ENCODE measurements around the gene TEX11. TPM values are rescaled to one million over a fixed set of nuclear protein-coding genes. Genes with fewer than 3 reads are reported as not detected.
"Not testable (repeated sequence)": the region's sequence is repeated elsewhere in the genome, so short reads cannot be mapped to it uniquely, and the experiment has no call there.

TEX11 gene
- polyA plus RNA-seq, 1 of the 3 experiments (the other 2 are of a cell fraction): not detected

DNA sequence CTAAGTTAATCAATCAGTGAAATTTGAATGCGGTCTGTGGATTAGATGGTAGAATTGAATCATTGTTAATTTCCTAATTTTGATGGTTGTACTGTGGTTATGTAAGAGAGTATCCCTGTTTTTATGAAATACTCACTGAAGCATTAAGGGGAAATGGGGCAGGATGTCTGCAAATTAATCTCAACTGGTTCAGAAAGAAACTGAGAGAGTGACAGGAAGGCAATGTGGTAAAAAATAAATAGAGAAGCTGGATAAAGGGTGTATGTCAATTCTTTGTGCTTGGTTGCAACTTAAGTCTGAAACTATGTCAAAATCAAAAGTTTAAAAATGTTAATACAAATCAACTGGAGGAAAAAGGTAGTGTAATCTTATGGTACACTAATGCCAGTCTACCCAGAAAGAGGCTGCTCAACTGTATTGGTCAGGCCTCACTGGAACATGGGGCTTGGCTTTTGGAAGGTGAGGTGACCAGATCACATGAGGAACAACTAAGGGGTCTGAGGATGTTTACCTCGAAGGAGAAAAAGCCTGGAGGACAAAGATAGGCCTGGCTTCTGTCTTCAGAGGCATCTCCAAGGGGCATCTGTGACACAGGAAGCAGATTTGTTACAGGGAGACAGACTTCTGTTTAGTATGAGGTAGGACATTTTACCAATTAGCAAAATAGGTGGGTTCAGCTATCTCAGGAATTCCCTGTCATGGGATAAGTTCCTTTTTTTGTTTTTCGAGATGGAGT, 380.7 kb downstream of the TEX11 start (continued):
- TF ChIP-seq USF2 (IDR thresholded peaks at IDR 0.05; ENCODE audit: borderline replicate concordance, low read depth, low read length) (no peak), YY1 (IDR thresholded peaks at IDR 0.05; ENCODE audit: low read depth) (no peak)

DNA sequence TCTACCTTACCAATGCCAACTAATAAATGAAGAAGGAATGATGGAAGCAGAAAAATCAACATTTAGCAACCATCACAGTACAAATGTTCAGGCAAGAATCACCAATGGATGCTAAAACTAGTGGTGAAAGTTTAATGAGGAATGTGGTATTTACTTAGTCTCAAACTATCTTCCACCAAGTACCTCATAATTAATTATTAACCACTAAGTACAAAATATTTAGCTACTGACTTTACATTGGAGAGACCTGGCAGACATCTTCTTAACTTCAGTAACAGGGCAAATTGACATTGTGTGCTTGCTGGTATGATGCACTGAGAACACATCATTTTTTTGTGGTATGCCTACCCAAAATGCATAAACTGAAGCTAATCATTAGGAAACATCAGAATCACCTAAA, 381.5 kb downstream of the TEX11 start:
- DNase-seq: no peak
- Histone ChIP-seq H3K27me3 (ENCODE audit: insufficient read depth) (peaks cover 46% of the 10 kb centered on the region), H2AFZ (ENCODE audit: low read depth) (no peak overlapping the region), H4K20me1 (ENCODE audit: insufficient read depth) (no peaks in the 10 kb centered on the region), H3K4me2 (no peak overlapping the region), H3F3A (replicated peaks; ENCODE audit: insufficient read depth) (no peaks in the 10 kb centered on the region), H3K79me2 (ENCODE audit: insufficient read depth) (no peaks in the 10 kb centered on the region), H3K9me2 (no peaks in the 10 kb centered on the region), H3K36me3 (replicated peaks in 1 of 2; ENCODE audit: control insufficient read depth in 1 of 2, insufficient read depth in 2 of 2, low read length in 1 of 2) (no peaks in the 10 kb centered on the region), H3K4me1 (ENCODE audit: control insufficient read depth in 1 of 2, insufficient read depth in 2 of 2, low read depth in 1 of 2, low read length in 1 of 2) (no peaks in the 10 kb centered on the region), H3K9ac (no peak overlapping the region), H3K27ac (ENCODE audit: low read depth in 2 of 2, low read length in 1 of 2) (no peak overlapping the region), H3K4me3 (ENCODE audit: low read depth in 2 of 2, low read length in 1 of 2) (no peak overlapping the region), H3K9me3 (no peaks in the 10 kb centered on the region)
- TF ChIP-seq RXRA (IDR thresholded peaks at IDR 0.05; ENCODE audit: borderline replicate concordance, low read depth): no peak
- ChIA-PET CTCF (no interaction called here), POLR2A (no interaction called here)

DNA sequence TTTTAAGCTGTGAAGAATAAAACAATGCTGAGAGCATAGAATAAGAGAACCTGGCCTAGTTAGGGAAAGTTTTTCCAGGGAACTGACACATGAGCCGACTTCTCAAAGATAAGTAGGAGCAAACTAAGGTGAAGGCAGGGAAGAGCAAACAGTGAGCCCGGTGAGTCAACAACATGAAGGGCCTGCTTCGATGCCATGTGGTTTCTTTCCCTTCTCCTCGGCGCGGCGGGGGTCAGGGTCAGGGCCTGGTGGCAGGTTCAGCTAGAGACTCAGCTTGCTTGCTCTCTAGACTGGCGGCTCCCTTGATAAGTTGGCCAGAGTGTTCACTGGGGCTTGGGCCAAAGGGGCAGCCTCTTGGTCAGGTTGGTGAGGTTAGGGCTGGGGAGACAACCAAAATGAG, 382.8 kb downstream of the TEX11 start:
- Histone ChIP-seq H4K20me1 (ENCODE audit: insufficient read depth) (no peaks in the 10 kb centered on the region), H3K4me1 (ENCODE audit: control insufficient read depth in 1 of 2, insufficient read depth in 2 of 2, low read depth in 1 of 2, low read length in 1 of 2) (no peaks in the 10 kb centered on the region), H3K9me3 (no peaks in the 10 kb centered on the region), H3F3A (replicated peaks; ENCODE audit: insufficient read depth) (no peaks in the 10 kb centered on the region), H3K79me2 (ENCODE audit: insufficient read depth) (no peaks in the 10 kb centered on the region), H3K36me3 (replicated peaks in 1 of 2; ENCODE audit: control insufficient read depth in 1 of 2, insufficient read depth in 2 of 2, low read length in 1 of 2) (no peaks in the 10 kb centered on the region), H3K9me2 (no peaks in the 10 kb centered on the region), H3K4me2 (no peak overlapping the region), H3K27me3 (ENCODE audit: insufficient read depth) (peaks cover 41% of the 10 kb centered on the region), H3K27ac (ENCODE audit: low read depth in 2 of 2, low read length in 1 of 2) (no peak overlapping the region), H3K9ac (no peak overlapping the region), H2AFZ (ENCODE audit: low read depth) (no peak overlapping the region), H3K4me3 (ENCODE audit: low read depth in 2 of 2, low read length in 1 of 2) (no peak overlapping the region)
- DNase-seq: no peak
- TF ChIP-seq MEF2A (IDR thresholded peaks at IDR 0.05; ENCODE audit: borderline replicate concordance, low read depth) (no peak), MAX (IDR thresholded peaks at IDR 0.05; ENCODE audit: low read depth) (no peak), POLR2AphosphoS5 (IDR thresholded peaks at IDR 0.05; ENCODE audit: low read depth, low read length) (no peak), YY1 (IDR thresholded peaks at IDR 0.05; ENCODE audit: low read depth) (no peak), CHD2 (IDR thresholded peaks at IDR 0.05; ENCODE audit: low read length, partially characterized antibody) (no peak)
- TF ChIP-seq, protein P1, sequence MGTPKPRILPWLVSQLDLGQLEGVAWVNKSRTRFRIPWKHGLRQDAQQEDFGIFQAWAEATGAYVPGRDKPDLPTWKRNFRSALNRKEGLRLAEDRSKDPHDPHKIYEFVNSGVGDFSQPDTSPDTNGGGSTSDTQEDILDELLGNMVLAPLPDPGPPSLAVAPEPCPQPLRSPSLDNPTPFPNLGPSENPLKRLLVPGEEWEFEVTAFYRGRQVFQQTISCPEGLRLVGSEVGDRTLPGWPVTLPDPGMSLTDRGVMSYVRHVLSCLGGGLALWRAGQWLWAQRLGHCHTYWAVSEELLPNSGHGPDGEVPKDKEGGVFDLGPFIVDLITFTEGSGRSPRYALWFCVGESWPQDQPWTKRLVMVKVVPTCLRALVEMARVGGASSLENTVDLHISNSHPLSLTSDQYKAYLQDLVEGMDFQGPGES (IDR thresholded peaks at IDR 0.05; ENCODE audit: low read depth, low read length): no peak
- ChIA-PET CTCF (no interaction called here), POLR2A (no interaction called here)
- 30% methylated on average over 8 of the region's 8 CpGs for WGBS (ENCODE audit: low lambda C conversion rate)

- H3K4me3 ChIP-seq (ENCODE audit: low read depth in 2 of 2, low read length in 1 of 2); H3K27ac ChIP-seq (ENCODE audit: low read depth in 2 of 2, low read length in 1 of 2); H3K36me3 ChIP-seq (replicated peaks in 1 of 2; ENCODE audit: control insufficient read depth in 1 of 2, insufficient read depth in 2 of 2, low read length in 1 of 2); DNase-seq; POLR2A ChIA-PET; CTCF ChIA-PET; H3K9me2 ChIP-seq; H3K9me3 ChIP-seq; H3F3A ChIP-seq (replicated peaks; ENCODE audit: insufficient read depth); H3K27me3 ChIP-seq (ENCODE audit: insufficient read depth); H3K4me1 ChIP-seq (ENCODE audit: control insufficient read depth in 1 of 2, insufficient read depth in 2 of 2, low read depth in 1 of 2, low read length in 1 of 2); H4K20me1 ChIP-seq (ENCODE audit: insufficient read depth); H2AFZ ChIP-seq (ENCODE audit: low read depth); H3K9ac ChIP-seq; H3K79me2 ChIP-seq (ENCODE audit: insufficient read depth); H3K4me2 ChIP-seq: not testable (repeated sequence)
- WGBS (ENCODE audit: low lambda C conversion rate): 0% methylated on average over 1 of the region's 1 CpG
Measured at GRCh38 chrX:70515692-70516091, 392.8 kb downstream of the TEX11 start.

DNA sequence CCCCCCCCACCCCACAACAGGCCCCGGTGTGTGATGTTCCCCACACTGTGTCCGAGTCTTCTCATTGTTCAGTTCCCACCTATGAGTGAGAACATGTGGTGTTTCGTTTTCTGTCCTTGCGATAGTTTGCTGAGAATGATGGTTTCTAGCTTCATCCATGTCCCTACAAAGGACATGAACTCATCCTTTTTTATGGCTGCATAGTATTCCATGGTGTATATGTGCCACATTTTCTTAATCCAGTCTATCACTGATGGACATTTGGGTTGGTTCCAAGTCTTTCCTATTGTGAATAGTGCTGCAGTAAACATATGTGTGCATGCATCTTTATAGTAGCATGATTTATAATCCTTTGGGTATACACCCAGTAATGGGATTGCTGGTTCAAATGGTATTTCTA, 393.2 kb downstream of the TEX11 start:
- H3K4me3 ChIP-seq (ENCODE audit: low read depth in 2 of 2, low read length in 1 of 2); H3K27ac ChIP-seq (ENCODE audit: low read depth in 2 of 2, low read length in 1 of 2); POLR2A ChIA-PET; H3K27me3 ChIP-seq (ENCODE audit: insufficient read depth); H3K4me2 ChIP-seq; H3K9me2 ChIP-seq; H3K36me3 ChIP-seq (replicated peaks in 1 of 2; ENCODE audit: control insufficient read depth in 1 of 2, insufficient read depth in 2 of 2, low read length in 1 of 2); H3F3A ChIP-seq (replicated peaks; ENCODE audit: insufficient read depth); H3K4me1 ChIP-seq (ENCODE audit: control insufficient read depth in 1 of 2, insufficient read depth in 2 of 2, low read depth in 1 of 2, low read length in 1 of 2); H3K79me2 ChIP-seq (ENCODE audit: insufficient read depth); DNase-seq; H3K9ac ChIP-seq; H3K9me3 ChIP-seq; CTCF ChIA-PET; H2AFZ ChIP-seq (ENCODE audit: low read depth); H4K20me1 ChIP-seq (ENCODE audit: insufficient read depth): not testable (repeated sequence)
- 22% methylated on average over 4 of the region's 4 CpGs for WGBS (ENCODE audit: low lambda C conversion rate)
